NT2/D1 (cell line): ENCODE results near the gene HJURP.

ENCODE experiments used
- SUZ12 ChIP-seq: IDR thresholded peaks from 2 replicates; pipeline ENCODE4 v1.6.1; 2011; ENCODE audit not compliant: insufficient read length, insufficient read depth; ENCODE audit errors: extremely low read depth
- YY1 ChIP-seq: IDR thresholded peaks from 2 replicates; pipeline ENCODE4 v1.6.1; 2011; ENCODE audit not compliant: insufficient read length, insufficient read depth
- ZNF274 ChIP-seq: IDR thresholded peaks from 2 replicates; pipeline ENCODE4 v1.6.1; 2011; ENCODE audit warnings: mild to moderate bottlenecking, low read depth, low read length

DNA sequence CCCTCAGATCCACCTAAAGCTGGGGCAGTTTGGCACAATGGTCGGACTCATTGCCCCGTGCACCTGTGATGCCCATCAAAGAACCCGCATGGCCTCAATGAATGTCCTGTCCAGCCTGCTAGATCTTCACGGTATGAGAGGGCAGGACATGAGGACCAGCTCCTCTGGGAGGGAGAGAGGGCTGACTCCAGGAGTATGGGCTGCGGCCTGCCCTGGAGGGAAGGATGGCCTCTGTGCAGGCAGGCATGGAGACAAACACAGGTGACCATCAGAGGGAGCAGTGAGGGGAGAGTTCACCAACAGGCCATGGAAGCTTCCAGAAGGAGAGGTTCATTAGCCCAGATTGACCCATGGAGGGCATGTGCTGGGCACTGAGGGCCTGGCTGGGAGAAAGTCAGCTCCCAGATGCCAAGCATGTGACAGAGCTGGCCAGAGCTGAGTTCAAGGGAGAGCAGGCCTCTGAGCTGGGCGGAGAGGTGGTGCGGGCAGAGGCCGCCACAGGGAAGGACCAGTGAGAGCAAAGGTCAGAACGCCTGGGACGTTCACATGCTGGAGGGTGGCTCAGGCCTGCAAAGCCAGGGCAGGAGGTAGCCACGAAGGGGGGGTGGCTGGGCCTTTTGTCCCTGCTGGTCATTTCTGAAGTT, 36.2 kb downstream of the HJURP start:
- TF ChIP-seq YY1 (no peak), SUZ12 (no peak), ZNF274 (no peak)
